GM21528 (cell line): ENCODE data around the gene SCAMP5.
A peak's percentile ranks its signal among the peaks of the same experiment; 100 is the strongest.

Source experiments
- ATAC-seq: cut with Tn5 transposase; IDR thresholded peaks from one replicate; pipeline ENCODE4 v1.9.1; 2021; ENCODE audit warnings: mild to moderate bottlenecking, moderate library complexity; ENCODE audit not compliant: unreplicated experiment, low FRiP score

SCAMP5 gene

DNA sequence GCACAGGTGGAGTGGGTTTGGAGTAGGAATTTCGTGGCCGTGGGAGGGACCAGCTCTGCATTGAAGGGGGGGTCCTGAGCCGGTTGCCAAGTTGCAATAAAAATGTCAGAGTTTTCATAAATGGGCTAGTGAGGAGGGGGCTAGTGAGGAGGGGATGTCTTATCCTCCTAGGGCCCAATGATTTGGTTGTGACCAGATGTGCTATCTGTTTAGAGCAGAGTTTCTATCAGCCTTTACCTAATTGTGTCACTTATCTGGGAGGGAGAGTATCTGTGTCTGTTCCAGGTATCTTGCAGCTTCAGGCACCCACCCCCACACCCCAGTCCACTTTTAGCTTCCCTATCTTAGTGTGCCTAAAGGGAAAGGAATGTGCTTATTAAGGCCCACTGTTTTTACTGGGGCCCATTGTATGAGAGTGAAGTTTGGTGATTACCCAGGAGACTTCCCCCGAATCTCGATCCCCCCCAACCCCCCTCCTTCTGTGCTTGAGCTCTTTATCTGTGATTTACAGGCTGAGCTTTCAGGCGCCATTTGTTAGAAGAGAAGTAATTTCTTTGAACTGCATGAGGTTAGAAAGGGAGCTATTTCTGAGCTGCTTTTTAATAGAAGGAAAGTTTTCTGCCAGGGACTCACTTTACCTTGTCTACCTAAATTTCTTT, 70.6 kb downstream of the SCAMP5 start:
- no peak for ATAC-seq

DNA sequence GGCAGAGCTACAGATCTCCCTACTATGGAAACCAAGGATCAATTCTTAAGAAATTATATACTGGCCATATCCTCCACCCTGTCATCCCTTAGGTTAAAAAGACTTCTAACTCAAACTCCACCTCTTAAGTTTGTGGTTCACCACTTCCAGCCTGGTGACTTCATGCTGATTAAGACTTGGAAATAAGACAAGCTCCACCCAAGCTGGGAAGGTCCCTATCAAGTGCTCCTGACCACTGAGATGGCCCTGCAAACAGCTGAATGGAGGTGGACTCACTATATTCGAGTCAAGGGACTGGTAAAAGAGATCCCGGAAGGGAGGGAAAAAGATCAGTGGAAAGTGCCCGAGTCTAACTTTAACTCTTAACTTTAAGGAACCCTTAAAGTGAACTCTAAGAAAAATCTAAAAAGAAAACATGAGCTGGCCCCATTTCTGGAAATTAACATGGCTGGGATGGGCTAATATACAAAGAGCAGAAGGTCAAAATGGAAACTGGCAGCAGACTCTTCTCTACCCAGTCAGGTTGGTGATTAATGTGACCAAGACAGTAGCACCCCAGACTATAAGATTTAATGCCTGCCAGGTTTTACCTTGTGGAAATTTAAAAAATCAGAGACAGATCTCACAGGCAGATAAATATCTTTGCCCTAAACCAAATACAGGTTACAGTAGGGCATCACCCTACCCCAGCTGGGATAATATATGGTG, 71.9 kb downstream of the SCAMP5 start:
- no peak for ATAC-seq

DNA sequence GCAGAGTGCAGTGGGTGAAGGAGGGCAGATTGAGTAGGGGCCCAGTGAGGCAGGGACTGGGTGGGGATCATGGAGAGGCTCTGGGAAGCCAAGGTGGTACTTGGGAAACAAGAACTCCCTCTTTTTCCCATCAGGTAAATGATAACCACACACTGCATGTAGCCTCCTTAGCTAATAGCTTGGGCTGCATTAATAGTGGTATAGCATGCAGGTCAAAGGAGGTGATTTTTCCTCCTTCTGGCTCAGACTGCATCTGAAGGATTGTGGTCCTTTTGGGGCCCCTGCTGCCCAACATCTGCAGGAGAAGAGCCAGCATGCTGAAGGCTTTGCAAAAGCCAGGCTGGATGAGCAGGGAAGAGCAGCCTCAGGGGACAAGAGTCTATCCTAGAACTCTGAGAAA, 73.4 kb downstream of the SCAMP5 start:
- no peak for ATAC-seq

DNA sequence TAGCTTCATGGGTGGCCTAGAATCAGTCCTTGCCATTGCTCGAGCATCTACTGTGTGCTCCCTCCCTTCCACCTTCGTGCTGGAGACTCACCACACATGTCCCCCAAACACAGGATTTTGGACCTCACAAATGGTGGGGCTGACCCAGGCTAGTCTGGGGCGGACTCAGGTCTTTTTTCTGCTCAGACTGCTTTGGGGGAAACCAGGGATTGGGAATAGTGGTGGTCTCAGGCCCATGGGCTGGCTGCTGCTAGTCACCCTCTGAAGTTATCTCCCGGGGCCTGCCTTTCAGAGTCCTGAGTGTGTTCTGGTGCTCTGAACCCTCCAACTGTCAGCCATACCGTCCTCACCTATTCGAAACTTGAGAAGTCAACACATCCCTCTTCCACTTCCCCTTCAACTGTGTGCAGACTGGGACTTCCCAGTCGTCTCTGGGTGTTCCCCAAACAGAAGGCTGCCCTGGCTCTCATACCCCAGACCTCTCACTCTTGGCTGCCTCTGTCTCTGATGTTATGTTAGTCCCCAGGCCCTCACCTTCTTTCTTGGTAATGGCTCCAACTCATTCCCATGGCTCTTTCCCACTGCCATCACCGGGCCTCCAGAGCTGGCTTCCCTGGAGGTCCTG, 74.0 kb downstream of the SCAMP5 start:
- peak; percentile 78 for ATAC-seq

DNA sequence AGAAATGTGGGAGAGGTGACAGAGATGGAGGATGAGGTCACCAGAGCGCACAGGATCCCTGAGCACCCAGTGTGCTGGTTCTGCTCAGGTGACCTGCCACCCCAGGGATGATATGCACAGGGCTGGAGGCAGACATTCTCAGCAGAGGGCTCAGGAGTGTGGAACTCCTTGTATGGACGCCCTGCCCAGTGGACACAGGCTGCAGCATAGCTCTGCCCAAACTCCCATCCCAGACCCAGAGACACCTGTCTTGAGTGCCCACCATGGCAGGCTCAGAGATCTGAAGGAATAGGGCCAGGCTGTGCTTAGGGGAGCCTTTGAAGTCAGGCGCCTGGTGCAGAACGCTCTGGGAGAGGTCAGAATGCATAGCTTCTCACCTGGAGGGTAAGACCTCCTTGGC, 75.3 kb downstream of the SCAMP5 start:
- no peak for ATAC-seq
